ENCODE results near the gene ARPP19. TPM values are rescaled to one million over a fixed set of nuclear protein-coding genes. Genes with fewer than 3 reads are reported as not detected.

Gene ARPP19
- total and polyA plus RNA-seq, 2 experiments from 2014 or later = 52.7 to 130 TPM

DNA sequence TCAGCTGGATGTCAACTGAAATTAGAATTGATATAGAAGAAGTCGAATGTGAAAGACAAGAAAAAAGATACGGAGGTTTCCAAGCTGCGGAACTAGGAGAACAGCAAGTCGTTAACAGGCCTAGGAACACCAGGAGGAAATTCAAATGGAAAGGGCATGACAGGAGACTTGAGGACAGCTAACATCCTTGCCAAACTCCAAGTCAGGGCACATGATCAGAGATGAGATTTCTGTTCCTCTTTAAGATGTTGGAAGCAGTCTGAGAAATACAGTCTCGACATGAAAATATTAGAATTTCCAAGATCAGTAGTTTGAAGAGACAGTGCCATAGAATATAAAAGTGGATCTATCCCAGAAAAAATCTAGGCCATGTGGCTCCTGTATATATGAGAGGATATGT, 45.2 kb downstream of the ARPP19 start:
- Histone ChIP-seq H3K4me2 (no peak overlapping the region), H3K36me3 (replicated peaks; ENCODE audit: insufficient read depth, low read depth) (no peaks in the 10 kb centered on the region), H3K27ac (no peak overlapping the region), H3K79me2 (peaks cover 33% of the 10 kb centered on the region), H3K4me1 (ENCODE audit: insufficient read depth) (no peaks in the 10 kb centered on the region), H4K20me1 (ENCODE audit: insufficient read depth, poor library complexity, severe bottlenecking) (no peaks in the 10 kb centered on the region), H3K4me3 (no peak overlapping the region), H3K9me3 (ENCODE audit: low read depth) (no peaks in the 10 kb centered on the region), H2AFZ (no peak overlapping the region), H3K9me2 (replicated peaks; ENCODE audit: insufficient read depth) (no peaks in the 10 kb centered on the region), H3K27me3 (peaks cover 20% of the 10 kb centered on the region)
- TF ChIP-seq EZH2 (IDR thresholded peaks at IDR 0.05; ENCODE audit: borderline replicate concordance) (no peak), EZH2phosphoT487 (IDR thresholded peaks at IDR 0.05; ENCODE audit: low read depth, severe bottlenecking, unreplicated experiment) (no peak)
- TF ChIP-seq, protein P1, sequence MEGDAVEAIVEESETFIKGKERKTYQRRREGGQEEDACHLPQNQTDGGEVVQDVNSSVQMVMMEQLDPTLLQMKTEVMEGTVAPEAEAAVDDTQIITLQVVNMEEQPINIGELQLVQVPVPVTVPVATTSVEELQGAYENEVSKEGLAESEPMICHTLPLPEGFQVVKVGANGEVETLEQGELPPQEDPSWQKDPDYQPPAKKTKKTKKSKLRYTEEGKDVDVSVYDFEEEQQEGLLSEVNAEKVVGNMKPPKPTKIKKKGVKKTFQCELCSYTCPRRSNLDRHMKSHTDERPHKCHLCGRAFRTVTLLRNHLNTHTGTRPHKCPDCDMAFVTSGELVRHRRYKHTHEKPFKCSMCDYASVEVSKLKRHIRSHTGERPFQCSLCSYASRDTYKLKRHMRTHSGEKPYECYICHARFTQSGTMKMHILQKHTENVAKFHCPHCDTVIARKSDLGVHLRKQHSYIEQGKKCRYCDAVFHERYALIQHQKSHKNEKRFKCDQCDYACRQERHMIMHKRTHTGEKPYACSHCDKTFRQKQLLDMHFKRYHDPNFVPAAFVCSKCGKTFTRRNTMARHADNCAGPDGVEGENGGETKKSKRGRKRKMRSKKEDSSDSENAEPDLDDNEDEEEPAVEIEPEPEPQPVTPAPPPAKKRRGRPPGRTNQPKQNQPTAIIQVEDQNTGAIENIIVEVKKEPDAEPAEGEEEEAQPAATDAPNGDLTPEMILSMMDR (IDR thresholded peaks at IDR 0.05; ENCODE audit: poor library complexity) = no peak
- DNase-seq (ENCODE audit: low spot score) = no peak
- 70% methylated on average over 5 of the region's 5 CpGs for WGBS (ENCODE audit: low lambda C conversion rate, missing lambda C conversion rate)

GRCh38 chr15:52523192-52523591, 45.6 kb downstream of the ARPP19 start:
- 80% methylated on average over 3 of the region's 3 CpGs for WGBS (ENCODE audit: low lambda C conversion rate, missing lambda C conversion rate)
- Histone ChIP-seq H3K27ac (no peak overlapping the region), H2AFZ (no peak overlapping the region), H3K9me3 (ENCODE audit: low read depth) (no peaks in the 10 kb centered on the region), H4K20me1 (ENCODE audit: insufficient read depth, poor library complexity, severe bottlenecking) (no peaks in the 10 kb centered on the region), H3K4me3 (no peak overlapping the region), H3K9me2 (replicated peaks; ENCODE audit: insufficient read depth) (no peaks in the 10 kb centered on the region), H3K27me3 (peaks cover 20% of the 10 kb centered on the region), H3K4me2 (no peak overlapping the region), H3K79me2 (peaks cover 33% of the 10 kb centered on the region), H3K36me3 (replicated peaks; ENCODE audit: insufficient read depth, low read depth) (no peaks in the 10 kb centered on the region), H3K4me1 (ENCODE audit: insufficient read depth) (no peaks in the 10 kb centered on the region)
- no peak for DNase-seq (ENCODE audit: low spot score)
- TF ChIP-seq EZH2 (IDR thresholded peaks at IDR 0.05; ENCODE audit: borderline replicate concordance) = no peak

DNA sequence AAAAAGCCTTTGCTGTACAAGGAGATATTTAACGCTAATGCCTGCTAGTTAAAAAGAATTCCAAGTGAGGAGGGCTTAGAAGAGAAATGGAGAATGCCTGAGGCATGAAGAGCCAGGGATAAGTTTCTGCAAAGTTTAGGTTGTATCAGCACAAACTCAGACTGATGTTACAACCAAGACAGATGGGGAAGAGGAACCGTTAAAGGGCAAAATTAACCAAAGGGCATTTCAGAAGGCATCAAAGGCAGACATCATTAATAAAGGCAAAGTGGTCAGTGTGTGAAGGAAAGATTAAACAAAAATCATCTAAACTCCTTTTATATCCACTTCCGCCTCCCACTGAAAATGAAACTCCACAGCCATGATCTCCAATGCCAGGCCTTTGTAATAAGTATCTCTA, 47.1 kb downstream of the ARPP19 start:
- H3K9me3 ChIP-seq (ENCODE audit: low read depth) = no peaks in the 10 kb centered on the region
- H3K27ac ChIP-seq = no peak overlapping the region
- H3K27me3 ChIP-seq = peaks cover 7% of the 10 kb centered on the region
- no peak for DNase-seq (ENCODE audit: low spot score)
- H2AFZ ChIP-seq = no peak overlapping the region
- H3K9me2 ChIP-seq (replicated peaks; ENCODE audit: insufficient read depth) = no peaks in the 10 kb centered on the region
- no peak overlapping the region for H3K4me2 ChIP-seq
- H4K20me1 ChIP-seq (ENCODE audit: insufficient read depth, poor library complexity, severe bottlenecking) = no peaks in the 10 kb centered on the region
- WGBS (ENCODE audit: low lambda C conversion rate, missing lambda C conversion rate) = 82% methylated on average over 3 of the region's 3 CpGs
- no peaks in the 10 kb centered on the region for H3K36me3 ChIP-seq (replicated peaks; ENCODE audit: insufficient read depth, low read depth)
- H3K4me1 ChIP-seq (ENCODE audit: insufficient read depth) = no peaks in the 10 kb centered on the region
- TF ChIP-seq EZH2 (IDR thresholded peaks at IDR 0.05; ENCODE audit: borderline replicate concordance) (no peak), EZH2phosphoT487 (IDR thresholded peaks at IDR 0.05; ENCODE audit: low read depth, severe bottlenecking, unreplicated experiment) (no peak)
- TF ChIP-seq, protein P1 (IDR thresholded peaks at IDR 0.05; ENCODE audit: poor library complexity) = no peak
- no peak overlapping the region for H3K4me3 ChIP-seq
- H3K79me2 ChIP-seq = peaks cover 22% of the 10 kb centered on the region

DNA sequence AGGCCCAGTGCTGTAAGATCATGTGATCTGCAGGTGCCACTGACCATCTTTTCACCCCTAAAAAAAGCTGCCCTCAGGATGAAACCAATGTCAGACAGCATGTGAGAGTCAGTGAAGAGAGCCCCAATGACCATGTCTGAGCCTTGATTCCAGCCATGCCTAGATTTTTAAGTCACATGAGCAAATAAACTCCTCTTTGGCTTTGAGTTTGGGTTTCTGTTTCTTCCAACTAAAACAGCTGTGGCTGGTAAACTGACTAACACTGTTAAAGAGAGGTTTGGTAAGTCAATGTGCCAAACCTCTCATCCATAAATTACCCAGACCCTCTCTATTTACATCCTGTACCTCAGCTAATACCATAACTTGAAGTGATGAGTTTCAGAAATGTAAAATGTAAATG, 48.4 kb downstream of the ARPP19 start:
- no peaks in the 10 kb centered on the region for H3K4me1 ChIP-seq (ENCODE audit: insufficient read depth)
- no peaks in the 10 kb centered on the region for H4K20me1 ChIP-seq (ENCODE audit: insufficient read depth, poor library complexity, severe bottlenecking)
- no peak overlapping the region for H2AFZ ChIP-seq
- H3K9me3 ChIP-seq (ENCODE audit: low read depth) = no peaks in the 10 kb centered on the region
- no peak for TF ChIP-seq EZH2 (IDR thresholded peaks at IDR 0.05; ENCODE audit: borderline replicate concordance)
- DNase-seq (ENCODE audit: low spot score) = no peak
- no peaks in the 10 kb centered on the region for H3K9me2 ChIP-seq (replicated peaks; ENCODE audit: insufficient read depth)
- H3K27ac ChIP-seq = no peak overlapping the region
- H3K4me2 ChIP-seq = no peak overlapping the region
- H3K27me3 ChIP-seq = peaks cover 6% of the 10 kb centered on the region
- no peak overlapping the region for H3K4me3 ChIP-seq
- peaks cover 10% of the 10 kb centered on the region for H3K79me2 ChIP-seq
- no peaks in the 10 kb centered on the region for H3K36me3 ChIP-seq (replicated peaks; ENCODE audit: insufficient read depth, low read depth)

Measured in hepatocyte (in vitro differentiated cells).